BLaER1 treated with 17β-estradiol and CSF1 and Interleukin-3, amounts not matched to agents 10 nM and 100 nM (cell line): ENCODE data around the gene SCN3B.
"Not testable (repeated sequence)": the region's sequence is repeated elsewhere in the genome, so short reads cannot be mapped to it uniquely, and the experiment has no call there.

Experiments
- H3K27ac ChIP-seq, 11 experiments: shearing (Covaris generic); formaldehyde crosslinking; 2 replicates each; pipeline ENCODE4 v1.8.1; 2022
- H3K27me3 ChIP-seq, 11 experiments: shearing (Covaris generic); formaldehyde crosslinking; 2 replicates each; pipeline ENCODE4 v1.8.1; 2022
- H3K36me3 ChIP-seq, 11 experiments: shearing (Covaris generic); formaldehyde crosslinking; 2 replicates each; pipeline ENCODE4 v1.8.1; 2022
- H3K4me1 ChIP-seq, 10 experiments: shearing (Covaris generic); formaldehyde crosslinking; 2 replicates each; pipeline ENCODE4 v1.8.1; 2022
- H3K4me2 ChIP-seq, 11 experiments: shearing (Covaris generic); formaldehyde crosslinking; 2 replicates each; pipeline ENCODE4 v1.8.1; 2022
- H3K4me3 ChIP-seq, 10 experiments: shearing (Covaris generic); formaldehyde crosslinking; 2 replicates each; pipeline ENCODE4 v1.8.1; 2022
- H3K9ac ChIP-seq, 11 experiments: shearing (Covaris generic); formaldehyde crosslinking; 2 replicates each; pipeline ENCODE4 v1.8.1; 2022
- H3K9me3 ChIP-seq, 11 experiments: shearing (Covaris generic); formaldehyde crosslinking; replicated peaks in 1 of 11; 2 replicates each; pipeline ENCODE4 v1.8.1; 2022
- H4K20me1 ChIP-seq, 11 experiments: shearing (Covaris generic); formaldehyde crosslinking; 2 replicates each; pipeline ENCODE4 v1.8.1; 2022
- Cebpa-rat ChIP-seq, 11 experiments: shearing (Covaris generic); IDR thresholded peaks; 2 replicates each; pipeline ENCODE4 v1.8.1; 2022

Gene SCN3B

GRCh38 chr11:123672568-123672967, 18.1 kb upstream of the SCN3B start:
- Histone ChIP-seq H3K4me2 (no peak overlapping the region), H3K9ac (no peak overlapping the region), H3K27me3 (no peaks in the 10 kb centered on the region), H3K9me3 (peaks cover 0 to 12% (median 6%) of the 10 kb centered on the region in 11 experiments; a peak in 12 of 22 replicates), H3K4me1 (no peaks in the 10 kb centered on the region; a peak in 1 of 20 replicates), H3K4me3 (no peak overlapping the region), H3K36me3 (no peaks in the 10 kb centered on the region), H4K20me1 (no peaks in the 10 kb centered on the region), H3K27ac (no peak overlapping the region)
- no peak for TF ChIP-seq Cebpa-rat (IDR thresholded peaks at IDR 0.05)

- H4K20me1 ChIP-seq: no peaks in the 10 kb centered on the region
- peaks cover 0 to 4% (median 0%) of the 10 kb centered on the region in 10 experiments; a peak in 1 of 20 replicates for H3K4me1 ChIP-seq
- no peak overlapping the region for H3K4me2 ChIP-seq
- H3K27me3 ChIP-seq: no peaks in the 10 kb centered on the region
- no peaks in the 10 kb centered on the region for H3K36me3 ChIP-seq
- no peak overlapping the region for H3K27ac ChIP-seq
- H3K9me3 ChIP-seq: peaks cover 0 to 21% (median 11%) of the 10 kb centered on the region in 11 experiments; a peak in 15 of 22 replicates
- TF ChIP-seq Cebpa-rat (IDR thresholded peaks at IDR 0.05): no peak
- no peak overlapping the region for H3K9ac ChIP-seq
- no peak overlapping the region for H3K4me3 ChIP-seq
Observed at GRCh38 chr11:123671534-123671933, 17.1 kb upstream of the SCN3B start.

GRCh38 chr11:123670081-123670480, 15.7 kb upstream of the SCN3B start:
- Histone ChIP-seq H3K4me2 (no peak overlapping the region), H3K36me3 (no peaks in the 10 kb centered on the region), H4K20me1 (no peaks in the 10 kb centered on the region), H3K27ac (no peak overlapping the region), H3K4me1 (0 out of 20 replicates have a peak, but pooled peaks cover 0 to 5% (median 0%) of the 10 kb centered on the region in 10 experiments), H3K4me3 (no peak overlapping the region), H3K9ac (no peak overlapping the region), H3K27me3 (no peaks in the 10 kb centered on the region), H3K9me3 (peaks cover 0 to 21% (median 11%) of the 10 kb centered on the region in 11 experiments; a peak in 15 of 22 replicates)
- TF ChIP-seq Cebpa-rat (IDR thresholded peaks at IDR 0.05): no peak

GRCh38 chr11:123665306-123665705, 10.9 kb upstream of the SCN3B start:
- TF ChIP-seq Cebpa-rat (IDR thresholded peaks at IDR 0.05): no peak
- no peak overlapping the region for H3K9ac ChIP-seq
- H3K36me3 ChIP-seq: no peaks in the 10 kb centered on the region
- peaks cover 2 to 8% (median 3%) of the 10 kb centered on the region in 10 experiments; a peak in 19 of 20 replicates for H3K4me1 ChIP-seq
- H3K4me3 ChIP-seq: no peak overlapping the region
- peaks cover 39 to 64% (median 55%) of the 10 kb centered on the region in 11 experiments for H3K9me3 ChIP-seq
- no peak overlapping the region for H3K4me2 ChIP-seq
- no peak overlapping the region for H3K27ac ChIP-seq
- H4K20me1 ChIP-seq: no peaks in the 10 kb centered on the region
- no peaks in the 10 kb centered on the region for H3K27me3 ChIP-seq

GRCh38 chr11:123659965-123660364, 5.5 kb upstream of the SCN3B start:
- H3K4me2 ChIP-seq: peak overlapping the region; percentile 15 to 64 (median 50); a peak in 21 of 22 replicates
- H3K27me3 ChIP-seq, H3K9ac ChIP-seq, H3K36me3 ChIP-seq, H4K20me1 ChIP-seq: not testable (repeated sequence)
- peaks cover 16 to 25% (median 21%) of the 10 kb centered on the region in 10 experiments; a peak in 19 of 20 replicates for H3K4me1 ChIP-seq
- H3K4me3 ChIP-seq: peak overlapping the region in 1 of 10 experiments; percentile 25; a peak in 3 of 20 replicates
- peak overlapping the region in 10 of 11 experiments; percentile 8 to 66 (median 58); a peak in 20 of 22 replicates for H3K27ac ChIP-seq
- peaks cover 54 to 83% (median 66%) of the 10 kb centered on the region in 11 experiments for H3K9me3 ChIP-seq

- H3K27ac ChIP-seq: peak overlapping the region in 10 of 11 experiments; percentile 8 to 66 (median 58); a peak in 15 of 22 replicates
- H4K20me1 ChIP-seq: no peaks in the 10 kb centered on the region
- no peak for TF ChIP-seq Cebpa-rat (IDR thresholded peaks at IDR 0.05)
- H3K4me1 ChIP-seq: peaks cover 16 to 29% (median 21%) of the 10 kb centered on the region in 10 experiments; a peak in 19 of 20 replicates
- peaks cover 1 to 12% (median 7%) of the 10 kb centered on the region in 11 experiments; a peak in 19 of 22 replicates for H3K27me3 ChIP-seq
- no peaks in the 10 kb centered on the region for H3K36me3 ChIP-seq
- H3K9me3 ChIP-seq: peaks cover 54 to 85% (median 65%) of the 10 kb centered on the region in 11 experiments
- no peak overlapping the region for H3K9ac ChIP-seq
- peak overlapping the region in 10 of 11 experiments; percentile 15 to 64 (median 48); a peak in 19 of 22 replicates for H3K4me2 ChIP-seq
- peak overlapping the region in 3 of 10 experiments; percentile 3 to 13 (median 5); a peak in 3 of 20 replicates for H3K4me3 ChIP-seq
Observed at GRCh38 chr11:123659311-123659710, 4.9 kb upstream of the SCN3B start.

GRCh38 chr11:123653827-123654565, 428 bp downstream of the SCN3B start:
- Histone ChIP-seq H3K4me2 (peak overlapping the region; percentile 81 to 99 (median 93)), H4K20me1 (no peaks in the 10 kb centered on the region), H3K4me3 (peak overlapping the region; percentile 57 to 72 (median 65)), H3K27me3 (peaks cover 17 to 31% (median 23%) of the 10 kb centered on the region in 11 experiments), H3K36me3 (no peaks in the 10 kb centered on the region), H3K27ac (no peak overlapping the region), H3K9ac (peak overlapping the region in 8 of 11 experiments; percentile 30 to 59 (median 52); a peak in 10 of 22 replicates), H3K9me3 (peaks cover 9 to 36% (median 16%) of the 10 kb centered on the region in 11 experiments; a peak in 20 of 22 replicates), H3K4me1 (peaks cover under 1 to 20% (median 7%) of the 10 kb centered on the region in 10 experiments; a peak in 17 of 20 replicates)
- TF ChIP-seq Cebpa-rat (IDR thresholded peaks at IDR 0.05): no peak

- H3K36me3 ChIP-seq: no peaks in the 10 kb centered on the region
- peak overlapping the region; percentile 81 to 99 (median 93) for H3K4me2 ChIP-seq
- H3K4me3 ChIP-seq: peak overlapping the region in 9 of 10 experiments; percentile 57 to 72 (median 64); a peak in 10 of 20 replicates
- H3K27me3 ChIP-seq: peaks cover 17 to 31% (median 23%) of the 10 kb centered on the region in 11 experiments
- no peak overlapping the region for H3K9ac ChIP-seq
- peaks cover 5 to 30% (median 10%) of the 10 kb centered on the region in 11 experiments; a peak in 18 of 22 replicates for H3K9me3 ChIP-seq
- no peak for TF ChIP-seq Cebpa-rat (IDR thresholded peaks at IDR 0.05)
- H3K27ac ChIP-seq: no peak overlapping the region
- peaks cover 0 to 18% (median 7%) of the 10 kb centered on the region in 10 experiments; a peak in 9 of 20 replicates for H3K4me1 ChIP-seq
- no peaks in the 10 kb centered on the region for H4K20me1 ChIP-seq
Observed at GRCh38 chr11:123653483-123653826, 969 bp downstream of the SCN3B start.

- Histone ChIP-seq H3K4me3 (no peak overlapping the region), H3K27me3 (peaks cover 17 to 31% (median 23%) of the 10 kb centered on the region in 11 experiments), H4K20me1 (no peaks in the 10 kb centered on the region), H3K27ac (no peak overlapping the region), H3K36me3 (no peaks in the 10 kb centered on the region), H3K4me1 (peaks cover 0 to 19% (median 7%) of the 10 kb centered on the region in 10 experiments; a peak in 9 of 20 replicates), H3K4me2 (no peak overlapping the region), H3K9me3 (peaks cover 0 to 22% (median 6%) of the 10 kb centered on the region in 11 experiments; a peak in 8 of 22 replicates), H3K9ac (no peak overlapping the region)
- TF ChIP-seq Cebpa-rat (IDR thresholded peaks at IDR 0.05): no peak
Observed at GRCh38 chr11:123652599-123652998, 1.8 kb downstream of the SCN3B start.
